HG02571 (cell line): ENCODE data around the gene UNC13B.
"Not testable (repeated sequence)": the region's sequence is repeated elsewhere in the genome, so short reads cannot be mapped to it uniquely, and the experiment has no call there.

Experiments used
- ATAC-seq: cut with Tn5 transposase; IDR thresholded peaks from one replicate; pipeline ENCODE4 v1.9.1; 2021; ENCODE audit warnings: mild to moderate bottlenecking, moderate library complexity; ENCODE audit not compliant: unreplicated experiment

Gene UNC13B

GRCh38 chr9:35220659-35221338 is 59.0 kb downstream of the UNC13B start:
- no peak for ATAC-seq

DNA sequence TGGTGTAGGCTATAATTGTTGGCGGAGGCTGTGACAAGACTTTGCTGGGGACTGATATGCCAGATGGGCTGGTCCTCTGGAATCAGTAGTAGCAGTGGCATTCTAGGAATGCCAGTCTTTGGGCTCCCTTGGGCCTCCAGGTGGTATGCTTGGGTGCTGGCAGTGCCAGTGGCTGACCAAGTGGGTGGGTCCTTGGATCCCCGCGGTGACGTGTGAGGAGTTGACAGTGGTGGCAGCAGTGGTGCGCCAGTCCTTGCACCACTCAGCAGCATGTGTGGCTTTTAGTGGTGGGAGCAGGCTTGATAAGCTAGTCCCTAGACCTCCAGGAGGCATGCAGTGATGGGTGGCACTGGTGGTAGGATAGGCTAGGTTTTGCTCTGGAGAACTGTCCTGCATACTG is 63.9 kb downstream of the UNC13B start:
- ATAC-seq, result no peak

GRCh38 chr9:35226651-35227050 is 64.8 kb downstream of the UNC13B start:
- no peak for ATAC-seq

DNA sequence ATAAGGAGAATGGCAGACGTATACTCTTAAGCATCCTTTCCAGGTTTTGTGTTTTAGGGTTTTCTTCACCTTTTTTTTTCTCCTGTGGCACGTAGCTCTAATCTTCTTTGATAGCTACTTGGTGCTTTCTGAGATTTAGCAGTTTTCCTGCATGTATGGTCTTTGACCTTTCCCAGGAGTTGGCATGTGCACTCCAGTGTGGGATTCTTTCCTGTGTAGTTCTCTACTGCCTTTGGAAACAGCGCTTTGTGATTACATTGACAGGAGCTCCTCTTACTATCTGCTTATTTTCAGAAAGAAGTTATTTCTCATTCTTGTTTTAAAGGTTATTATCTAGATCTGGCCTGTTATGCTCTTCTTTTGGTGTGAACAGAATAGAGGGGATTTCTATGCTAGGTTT is 65.5 kb downstream of the UNC13B start:
- no peak for ATAC-seq

GRCh38 chr9:35229066-35229778 is 67.4 kb downstream of the UNC13B start:
- no peak for ATAC-seq

- ATAC-seq, result no peak
Measured at GRCh38 chr9:35229779-35230143, 68.0 kb downstream of the UNC13B start.

- ATAC-seq, result no peak
Measured at GRCh38 chr9:35232867-35233544, 71.2 kb downstream of the UNC13B start.

DNA sequence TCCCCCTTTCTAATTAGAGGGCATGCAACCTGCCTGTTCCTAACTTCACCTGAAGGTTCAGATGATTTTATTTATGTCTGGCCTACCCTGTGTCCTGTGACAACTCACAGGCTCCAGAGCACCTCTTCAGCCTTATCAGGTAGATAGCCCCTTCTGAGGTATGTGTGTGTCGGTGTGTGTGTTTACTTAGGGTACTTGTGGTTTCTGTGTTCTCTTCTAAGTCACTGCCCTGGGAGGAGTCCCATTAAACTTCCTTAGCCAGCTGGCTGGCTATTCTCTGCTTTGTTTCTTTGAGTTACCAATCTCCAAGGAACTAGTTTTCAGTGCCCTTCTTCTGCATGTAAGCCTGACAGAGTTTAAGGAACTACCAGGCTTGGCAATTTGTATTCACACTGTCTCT is 74.9 kb downstream of the UNC13B start:
- no peak for ATAC-seq

DNA sequence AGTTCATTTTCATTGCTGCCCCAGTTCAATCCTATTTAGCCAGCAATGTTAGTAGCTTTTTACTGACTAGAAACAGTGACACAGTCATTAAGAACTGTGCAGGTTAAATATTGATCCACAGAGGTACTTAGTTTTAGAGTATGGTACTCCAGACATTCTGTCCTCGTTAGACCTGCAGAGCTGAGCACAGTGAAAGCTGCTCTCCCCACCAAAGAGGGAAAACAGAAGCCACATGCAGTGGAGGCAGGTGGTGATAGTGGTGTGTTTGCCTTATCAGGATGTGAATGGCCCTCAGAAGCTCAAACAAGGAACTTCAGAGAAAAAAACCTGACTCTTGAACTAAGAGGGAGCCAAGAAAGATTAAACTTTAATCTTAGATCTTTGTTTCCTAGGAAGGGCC is 75.5 kb downstream of the UNC13B start:
- no peak for ATAC-seq

DNA sequence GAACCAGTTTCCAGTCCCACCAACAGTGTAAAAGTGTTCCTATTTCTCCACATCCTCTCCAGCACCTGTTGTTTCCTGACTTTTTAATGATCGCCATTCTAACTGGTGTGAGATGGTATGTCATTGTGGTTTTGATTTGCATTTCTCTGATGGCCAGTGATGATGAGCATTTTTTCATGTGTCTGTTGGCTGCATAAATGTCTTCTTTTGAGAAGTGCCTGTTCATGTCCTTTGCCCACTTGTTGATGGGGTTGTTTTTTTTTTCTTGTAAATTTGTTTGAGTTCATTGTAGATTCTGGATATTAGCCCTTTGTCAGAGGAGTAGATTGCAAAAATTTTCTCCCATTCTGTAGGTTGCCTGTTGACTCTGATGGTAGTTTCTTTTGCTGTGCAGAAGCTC is 84.1 kb downstream of the UNC13B start:
- ATAC-seq, result not testable (repeated sequence)

DNA sequence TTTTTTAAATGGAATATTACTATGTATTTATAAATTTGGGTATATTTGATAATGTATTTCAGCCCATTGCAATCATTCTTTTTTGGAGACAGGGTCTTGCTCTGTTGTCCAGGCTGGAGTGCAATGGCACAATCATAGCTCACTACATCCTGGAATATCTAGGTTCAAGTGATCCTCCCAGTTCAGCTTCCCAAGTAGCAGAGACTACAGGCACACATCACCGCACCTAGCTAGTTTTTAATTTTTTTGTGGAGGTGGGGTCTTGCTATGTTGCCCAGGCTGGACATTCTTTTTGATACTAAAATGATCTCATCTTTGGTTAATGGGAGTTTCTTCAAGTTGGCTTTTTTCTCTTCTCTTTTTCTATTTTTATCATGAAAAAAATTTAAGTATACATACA is 91.3 kb downstream of the UNC13B start:
- no peak for ATAC-seq

GRCh38 chr9:35254237-35254636 is 92.4 kb downstream of the UNC13B start:
- ATAC-seq, result no peak

GRCh38 chr9:35254984-35255857 is 93.4 kb downstream of the UNC13B start:
- no peak for ATAC-seq

DNA sequence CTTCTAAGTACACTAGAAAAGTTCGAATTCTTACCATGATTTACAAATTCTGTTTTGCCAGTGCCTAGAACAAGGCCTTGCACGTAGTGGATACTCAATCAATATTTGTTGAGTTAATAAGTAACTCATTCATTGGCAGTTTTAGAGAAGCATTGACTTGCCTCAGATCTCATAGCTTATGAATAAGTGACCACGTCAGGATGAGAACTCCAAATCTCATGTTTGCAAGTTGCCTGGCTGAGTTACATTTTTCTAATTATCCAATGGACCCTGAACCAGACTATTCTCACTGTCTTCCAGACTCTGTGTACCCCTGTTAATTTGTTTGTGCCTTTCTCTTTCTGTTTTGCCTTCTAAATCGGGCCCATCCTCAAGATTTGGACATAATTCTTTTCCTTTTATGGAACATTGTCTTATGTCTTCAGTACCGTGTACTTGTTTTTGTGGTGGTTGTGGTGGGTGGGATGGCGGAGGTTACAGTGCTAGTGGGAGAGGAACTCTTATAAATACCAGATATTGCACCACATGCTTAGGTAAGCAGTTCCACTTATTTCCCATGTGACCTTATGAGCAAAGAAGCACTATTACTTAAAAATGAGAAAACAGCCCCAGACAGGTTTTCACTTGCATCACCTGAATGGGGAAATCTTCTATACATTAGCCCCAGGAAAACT is 96.3 kb downstream of the UNC13B start:
- ATAC-seq, result no peak

DNA sequence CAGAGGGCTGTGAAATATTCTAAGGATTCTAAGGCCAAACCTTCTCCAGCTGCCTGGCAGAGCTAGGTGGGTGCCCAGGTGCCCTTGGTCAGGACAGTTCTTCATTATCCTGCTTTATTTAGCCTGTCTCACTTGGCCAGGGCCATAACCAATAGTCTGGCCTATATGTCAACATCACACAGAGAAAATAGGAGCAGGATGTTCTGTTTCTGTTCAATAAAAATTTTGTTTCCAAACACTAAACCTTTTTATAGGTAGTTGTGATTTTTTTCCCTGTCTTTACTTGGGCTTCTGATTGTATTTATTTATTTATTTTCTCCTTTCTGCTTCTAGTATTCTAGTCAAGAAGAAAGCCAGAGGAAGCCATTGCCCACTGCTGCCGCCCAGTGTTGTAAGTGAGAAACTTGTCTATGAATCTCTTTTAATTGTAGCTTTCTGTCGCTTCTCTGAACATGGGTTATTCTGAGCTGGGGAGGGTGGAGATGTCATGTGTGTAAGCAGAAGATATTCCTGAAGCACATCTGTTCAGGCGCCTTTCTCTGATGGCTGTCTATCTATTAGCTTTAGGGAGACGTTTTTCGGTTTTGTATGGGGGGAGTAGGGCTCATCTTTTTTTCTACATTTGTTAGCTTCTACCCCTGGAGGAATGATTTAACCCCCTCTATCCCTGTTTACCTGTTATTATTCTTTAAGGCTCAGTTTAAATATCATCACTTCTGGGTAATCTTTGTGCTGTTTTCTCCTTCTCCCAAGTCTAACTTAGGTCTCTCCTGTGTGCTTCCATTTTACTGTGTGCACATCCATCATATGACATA is 97.1 kb downstream of the UNC13B start:
- no peak for ATAC-seq

DNA sequence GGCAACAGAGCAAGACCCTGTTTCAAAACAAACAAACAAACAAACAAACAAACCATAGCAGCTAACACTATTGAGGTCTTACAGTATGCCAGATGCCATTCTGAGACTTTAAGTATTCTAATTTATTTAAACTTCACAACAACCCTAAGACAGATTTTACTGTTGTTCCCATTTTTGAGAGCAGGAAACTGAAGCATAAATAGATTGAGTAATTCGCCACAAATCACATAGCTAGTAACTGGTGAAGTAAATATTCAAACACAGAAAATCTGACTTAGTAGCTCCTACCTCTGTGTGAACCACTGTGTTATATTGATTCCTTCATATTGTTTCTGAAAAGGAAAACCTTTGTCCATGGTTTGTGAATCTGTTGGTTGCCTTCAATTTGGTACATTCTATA is 98.4 kb downstream of the UNC13B start:
- ATAC-seq, result no peak

DNA sequence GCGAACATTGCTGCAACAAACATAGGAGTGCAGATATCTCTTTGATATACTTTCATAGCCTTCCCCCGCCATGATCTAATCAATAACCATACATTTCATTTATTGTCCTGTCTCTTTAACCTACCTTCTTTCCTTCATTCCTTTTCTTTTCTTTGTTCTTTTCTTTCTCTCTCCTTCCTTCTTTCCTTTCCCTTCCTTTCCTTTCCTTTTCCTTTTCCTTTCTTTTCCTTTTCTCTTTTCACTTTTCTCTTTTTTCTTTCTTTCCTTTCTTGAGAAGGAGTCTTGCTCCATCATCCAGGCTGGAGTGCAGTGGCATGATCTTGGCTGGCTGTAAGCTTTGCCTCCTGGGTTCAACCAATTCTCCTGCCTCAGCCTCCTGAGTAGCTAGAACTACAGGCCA is 100.3 kb downstream of the UNC13B start:
- ATAC-seq, result no peak

GRCh38 chr9:35267710-35268109 is 105.9 kb downstream of the UNC13B start:
- no peak for ATAC-seq

DNA sequence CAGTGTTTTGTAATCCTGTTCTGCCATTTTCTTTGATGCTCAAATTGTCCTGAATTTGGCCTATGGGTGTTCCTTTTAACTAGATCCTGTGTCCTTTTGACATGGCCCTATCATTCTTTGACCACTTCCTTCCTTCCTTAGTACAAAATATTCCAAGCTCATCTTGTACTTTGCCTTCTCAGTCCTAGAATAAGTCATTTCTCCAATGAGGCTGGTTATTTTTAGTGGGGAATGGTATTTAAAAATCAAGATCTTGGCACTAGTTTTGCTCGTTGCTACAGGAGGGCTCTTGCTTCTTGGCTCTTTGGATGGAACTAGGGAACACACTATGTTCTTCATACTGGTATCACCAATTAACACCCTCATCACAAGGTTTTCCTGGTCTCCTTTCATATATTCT is 108.1 kb downstream of the UNC13B start:
- ATAC-seq, result no peak

DNA sequence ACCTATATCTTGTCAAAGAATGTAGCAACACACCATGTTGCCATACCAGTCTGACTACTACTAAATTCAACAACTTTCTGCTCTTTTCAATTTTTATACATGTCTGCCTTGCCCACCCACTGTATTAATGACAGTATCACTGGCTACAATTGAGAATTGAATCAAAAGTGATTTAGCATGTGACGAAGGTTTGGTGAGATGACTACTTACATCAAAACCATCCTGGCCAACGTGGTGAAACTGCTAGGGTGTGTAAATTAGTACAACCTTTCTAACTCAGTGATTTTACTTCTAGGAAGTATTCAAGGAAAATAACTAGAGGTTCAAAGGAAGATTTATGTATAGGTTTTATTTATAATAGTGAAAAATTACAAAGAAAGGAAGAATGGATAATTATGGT is 109.8 kb downstream of the UNC13B start:
- no peak for ATAC-seq
